ENCODE data around the gene MED12.

MED12 gene

DNA sequence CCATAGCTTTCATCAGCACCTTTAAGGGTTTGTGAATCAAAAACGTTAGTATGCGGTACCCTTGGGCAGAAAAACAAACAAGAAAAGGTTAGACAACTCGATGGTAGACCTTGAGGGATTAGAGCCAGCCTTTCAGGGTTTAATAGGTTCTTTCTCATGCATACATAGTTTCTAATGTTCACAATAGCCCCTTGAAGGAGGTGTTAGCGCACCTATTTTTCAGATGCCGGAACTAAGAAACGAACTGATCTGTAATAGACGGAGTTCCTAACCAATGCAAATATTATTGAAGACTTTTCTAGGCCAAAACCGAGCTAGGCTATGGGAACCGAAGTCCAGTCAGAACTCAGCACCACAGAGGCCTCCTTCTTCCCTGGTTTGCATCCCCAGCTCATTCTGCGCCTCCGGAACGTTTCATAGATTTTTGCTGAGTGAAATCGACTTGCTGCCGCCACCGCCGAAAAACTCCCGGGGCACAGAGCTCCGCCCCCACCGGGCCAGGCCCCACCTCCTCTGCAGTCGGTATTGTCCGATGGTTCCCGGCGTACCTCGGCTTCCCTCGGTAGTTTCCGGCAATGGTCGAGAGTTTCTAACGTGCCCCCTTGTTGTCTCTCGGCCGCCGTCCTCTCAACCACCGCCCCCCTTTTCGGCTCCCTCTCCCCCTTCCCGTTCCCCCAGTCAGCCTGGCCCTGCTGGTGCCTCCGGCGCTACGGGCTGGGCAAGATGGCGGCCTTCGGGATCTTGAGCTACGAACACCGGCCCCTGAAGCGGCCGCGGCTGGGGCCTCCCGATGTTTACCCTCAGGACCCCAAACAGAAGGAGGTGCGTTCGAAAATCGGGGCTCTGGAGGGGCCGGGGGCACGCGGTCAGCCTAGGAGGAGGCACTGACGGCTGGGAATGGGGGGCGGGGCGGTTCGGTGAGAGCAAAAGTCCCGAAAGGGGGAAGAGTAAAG lies at the start of gene MED12:
Gene MED12, plus strand, starts transcription at position 565 of the 953 bp plus-strand sequence. Its CDS starts 159 bp downstream, at position 724.
- peak within 1 kb of the TSS; percentile 71 for H3K4me3 ChIP-seq (ENCODE audit: low read depth, low read length)
- TF ChIP-seq, protein P1, sequence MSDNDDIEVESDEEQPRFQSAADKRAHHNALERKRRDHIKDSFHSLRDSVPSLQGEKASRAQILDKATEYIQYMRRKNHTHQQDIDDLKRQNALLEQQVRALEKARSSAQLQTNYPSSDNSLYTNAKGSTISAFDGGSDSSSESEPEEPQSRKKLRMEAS (IDR thresholded peaks at IDR 0.05; ENCODE audit: low read depth, low read length) = no peak
- TF ChIP-seq POLR2A (IDR thresholded peaks at IDR 0.05; ENCODE audit: extremely low read depth, insufficient read length) (peak; percentile 61), MYC (IDR thresholded peaks at IDR 0.05; ENCODE audit: low read depth, low read length) (no peak)
- peak; percentile 88 for DNase-seq (ENCODE audit: low read depth)

DNA sequence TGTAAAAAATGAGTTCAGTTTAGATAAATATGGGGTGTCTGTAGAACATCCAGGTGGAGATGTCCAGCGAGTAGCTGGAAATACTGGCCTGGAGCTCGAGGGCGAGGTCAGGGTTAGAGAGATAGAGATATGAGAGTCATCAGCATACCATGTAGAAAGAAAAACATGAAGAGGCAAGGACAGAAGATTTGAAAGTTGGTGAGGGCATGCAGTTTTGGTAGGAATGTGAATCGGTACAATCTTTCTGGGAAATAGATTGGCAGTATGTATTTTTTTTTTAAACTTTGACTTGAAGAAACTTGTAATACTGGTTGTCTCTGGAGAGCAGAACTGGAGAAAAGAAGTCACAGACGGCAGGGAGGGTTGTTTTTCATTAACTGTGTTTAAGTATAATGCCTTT lies 47.9 kb upstream of the MED12 start:
- no peak for DNase-seq (ENCODE audit: low read depth)
- H3K4me3 ChIP-seq (ENCODE audit: low read depth, low read length) = no peak overlapping the region
- TF ChIP-seq MYC (IDR thresholded peaks at IDR 0.05; ENCODE audit: low read depth, low read length) = no peak
- TF ChIP-seq, protein P1 (IDR thresholded peaks at IDR 0.05; ENCODE audit: low read depth, low read length) = no peak
- no peak for TF ChIP-seq POLR2A (IDR thresholded peaks at IDR 0.05; ENCODE audit: extremely low read depth, insufficient read length)

- TF ChIP-seq POLR2A (IDR thresholded peaks at IDR 0.05; ENCODE audit: extremely low read depth, insufficient read length) = no peak
- TF ChIP-seq MYC (IDR thresholded peaks at IDR 0.05; ENCODE audit: low read depth, low read length) = no peak
- TF ChIP-seq, protein P1 (IDR thresholded peaks at IDR 0.05; ENCODE audit: low read depth, low read length) = no peak
- TF ChIP-seq, protein P2, sequence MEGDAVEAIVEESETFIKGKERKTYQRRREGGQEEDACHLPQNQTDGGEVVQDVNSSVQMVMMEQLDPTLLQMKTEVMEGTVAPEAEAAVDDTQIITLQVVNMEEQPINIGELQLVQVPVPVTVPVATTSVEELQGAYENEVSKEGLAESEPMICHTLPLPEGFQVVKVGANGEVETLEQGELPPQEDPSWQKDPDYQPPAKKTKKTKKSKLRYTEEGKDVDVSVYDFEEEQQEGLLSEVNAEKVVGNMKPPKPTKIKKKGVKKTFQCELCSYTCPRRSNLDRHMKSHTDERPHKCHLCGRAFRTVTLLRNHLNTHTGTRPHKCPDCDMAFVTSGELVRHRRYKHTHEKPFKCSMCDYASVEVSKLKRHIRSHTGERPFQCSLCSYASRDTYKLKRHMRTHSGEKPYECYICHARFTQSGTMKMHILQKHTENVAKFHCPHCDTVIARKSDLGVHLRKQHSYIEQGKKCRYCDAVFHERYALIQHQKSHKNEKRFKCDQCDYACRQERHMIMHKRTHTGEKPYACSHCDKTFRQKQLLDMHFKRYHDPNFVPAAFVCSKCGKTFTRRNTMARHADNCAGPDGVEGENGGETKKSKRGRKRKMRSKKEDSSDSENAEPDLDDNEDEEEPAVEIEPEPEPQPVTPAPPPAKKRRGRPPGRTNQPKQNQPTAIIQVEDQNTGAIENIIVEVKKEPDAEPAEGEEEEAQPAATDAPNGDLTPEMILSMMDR (IDR thresholded peaks at IDR 0.05; ENCODE audit: low read depth, low read length) = no peak
- no peak for DNase-seq (ENCODE audit: low read depth)
- no peak overlapping the region for H3K4me3 ChIP-seq (ENCODE audit: low read depth, low read length)
These were observed 36.9 kb upstream of the MED12 start for GRCh38 chrX:71081330-71082123.

GRCh38 chrX:71082124-71082647 lies 36.2 kb upstream of the MED12 start:
- H3K4me3 ChIP-seq (ENCODE audit: low read depth, low read length) = no peak overlapping the region
- TF ChIP-seq MYC (IDR thresholded peaks at IDR 0.05; ENCODE audit: low read depth, low read length) = no peak
- TF ChIP-seq, protein P2 (IDR thresholded peaks at IDR 0.05; ENCODE audit: low read depth, low read length) = no peak
- no peak for TF ChIP-seq POLR2A (IDR thresholded peaks at IDR 0.05; ENCODE audit: extremely low read depth, insufficient read length)
- TF ChIP-seq, protein P1 (IDR thresholded peaks at IDR 0.05; ENCODE audit: low read depth, low read length) = no peak
- DNase-seq (ENCODE audit: low read depth) = no peak

- no peak overlapping the region for H3K4me3 ChIP-seq (ENCODE audit: low read depth, low read length)
- DNase-seq (ENCODE audit: low read depth) = no peak
- TF ChIP-seq POLR2A (IDR thresholded peaks at IDR 0.05; ENCODE audit: extremely low read depth, insufficient read length) (no peak), MYC (IDR thresholded peaks at IDR 0.05; ENCODE audit: low read depth, low read length) (no peak)
- TF ChIP-seq, protein P1 (IDR thresholded peaks at IDR 0.05; ENCODE audit: low read depth, low read length) = no peak
- TF ChIP-seq, protein P2 (IDR thresholded peaks at IDR 0.05; ENCODE audit: low read depth, low read length) = no peak
These were observed 35.6 kb upstream of the MED12 start for GRCh38 chrX:71082822-71083221.

GRCh38 chrX:71085900-71086299 lies 32.5 kb upstream of the MED12 start:
- no peak overlapping the region for H3K4me3 ChIP-seq (ENCODE audit: low read depth, low read length)
- no peak for DNase-seq (ENCODE audit: low read depth)
- TF ChIP-seq, protein P2 (IDR thresholded peaks at IDR 0.05; ENCODE audit: low read depth, low read length) = no peak
- no peak for TF ChIP-seq POLR2A (IDR thresholded peaks at IDR 0.05; ENCODE audit: extremely low read depth, insufficient read length)

All from NB4 (cell line).